Glutamatergic neuron (in vitro differentiated cells): ENCODE data around the gene ZNFX1. TPM values are rescaled to one million over a fixed set of nuclear protein-coding genes. Genes with fewer than 3 reads are reported as not detected.
"Not testable (repeated sequence)": the region's sequence is repeated elsewhere in the genome, so short reads cannot be mapped to it uniquely, and the experiment has no call there.

Experiments
- DNase-seq: peaks from one replicate; pipeline ENCODE4 v3.0.0; 2022
- H3K27ac Mint-ChIP-seq: one replicate; pipeline ENCODE4 v1.8.0; 2020; ENCODE audit warnings: mild to moderate bottlenecking, mixed read lengths, inconsistent platforms; ENCODE audit not compliant: unreplicated experiment
- H3K27me3 Mint-ChIP-seq: one replicate; pipeline ENCODE4 v1.8.0; 2020; ENCODE audit warnings: mild to moderate bottlenecking, moderate library complexity, mixed read lengths, inconsistent platforms; ENCODE audit not compliant: unreplicated experiment
- H3K36me3 Mint-ChIP-seq: one replicate; pipeline ENCODE4 v1.8.0; 2020; ENCODE audit warnings: mild to moderate bottlenecking, mixed read lengths, inconsistent platforms; ENCODE audit not compliant: unreplicated experiment
- H3K4me1 Mint-ChIP-seq: one replicate; pipeline ENCODE4 v1.8.0; 2020; ENCODE audit warnings: mild to moderate bottlenecking, low read depth, mixed read lengths, inconsistent platforms; ENCODE audit not compliant: unreplicated experiment
- H3K4me3 Mint-ChIP-seq: one replicate; pipeline ENCODE4 v1.8.0; 2020; ENCODE audit warnings: mild to moderate bottlenecking, mixed read lengths, inconsistent platforms; ENCODE audit not compliant: unreplicated experiment
- H3K9me3 Mint-ChIP-seq: one replicate; pipeline ENCODE4 v1.8.0; 2020; ENCODE audit warnings: mild to moderate bottlenecking, moderate library complexity, mixed read lengths, inconsistent platforms; ENCODE audit not compliant: unreplicated experiment
- total RNA-seq: library from RNA; stranded (reverse); fragmentation: NEBNext Ultra II Directional; extraction: Animal tissue kit (Norgen Biotek cat#: 25700); gene quantifications from one replicate; pipeline ENCODE4 v1.2.1, GENCODE V29; 2021; ENCODE audit not compliant: unreplicated experiment
- TF ChIP-seq, protein P1 (sequence below): fragments of 200-600 bp; sonication (generic); IDR thresholded peaks from one replicate; pipeline ENCODE4 v1.5.0; 2021; ENCODE audit not compliant: partially characterized antibody, unreplicated experiment

Gene ZNFX1
- total RNA-seq, 1 donor from 2014 or later = 11.8 TPM

DNA sequence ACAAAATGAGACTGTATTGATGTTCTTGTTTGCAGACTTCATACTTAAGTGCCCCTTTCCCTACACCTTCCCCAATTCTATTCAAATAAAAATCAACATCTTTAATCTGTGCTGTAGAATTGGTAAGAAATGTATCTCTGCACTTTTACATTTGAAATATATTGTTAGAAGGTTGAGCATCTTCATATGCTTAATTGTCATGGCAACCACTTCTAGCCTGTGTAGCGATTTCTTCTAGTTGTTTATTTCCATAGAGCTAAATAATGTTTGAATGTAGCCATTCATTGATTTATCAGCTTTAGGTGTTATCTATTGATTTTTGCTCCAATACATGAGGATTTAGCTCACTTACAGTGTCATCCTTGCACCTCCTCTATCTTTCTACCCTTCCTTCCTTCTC is 37.7 kb upstream of the ZNFX1 start:
- no peak for DNase-seq
- Mint-ChIP-seq H3K27ac (no peak overlapping the region), H3K4me1 (peaks cover 1% of the 10 kb centered on the region), H3K36me3 (peaks cover 10% of the 10 kb centered on the region), H3K9me3 (peaks cover 2% of the 10 kb centered on the region), H3K4me3 (no peak overlapping the region), H3K27me3 (peaks cover 18% of the 10 kb centered on the region)
- TF ChIP-seq, protein P1, sequence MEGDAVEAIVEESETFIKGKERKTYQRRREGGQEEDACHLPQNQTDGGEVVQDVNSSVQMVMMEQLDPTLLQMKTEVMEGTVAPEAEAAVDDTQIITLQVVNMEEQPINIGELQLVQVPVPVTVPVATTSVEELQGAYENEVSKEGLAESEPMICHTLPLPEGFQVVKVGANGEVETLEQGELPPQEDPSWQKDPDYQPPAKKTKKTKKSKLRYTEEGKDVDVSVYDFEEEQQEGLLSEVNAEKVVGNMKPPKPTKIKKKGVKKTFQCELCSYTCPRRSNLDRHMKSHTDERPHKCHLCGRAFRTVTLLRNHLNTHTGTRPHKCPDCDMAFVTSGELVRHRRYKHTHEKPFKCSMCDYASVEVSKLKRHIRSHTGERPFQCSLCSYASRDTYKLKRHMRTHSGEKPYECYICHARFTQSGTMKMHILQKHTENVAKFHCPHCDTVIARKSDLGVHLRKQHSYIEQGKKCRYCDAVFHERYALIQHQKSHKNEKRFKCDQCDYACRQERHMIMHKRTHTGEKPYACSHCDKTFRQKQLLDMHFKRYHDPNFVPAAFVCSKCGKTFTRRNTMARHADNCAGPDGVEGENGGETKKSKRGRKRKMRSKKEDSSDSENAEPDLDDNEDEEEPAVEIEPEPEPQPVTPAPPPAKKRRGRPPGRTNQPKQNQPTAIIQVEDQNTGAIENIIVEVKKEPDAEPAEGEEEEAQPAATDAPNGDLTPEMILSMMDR = no peak

DNA sequence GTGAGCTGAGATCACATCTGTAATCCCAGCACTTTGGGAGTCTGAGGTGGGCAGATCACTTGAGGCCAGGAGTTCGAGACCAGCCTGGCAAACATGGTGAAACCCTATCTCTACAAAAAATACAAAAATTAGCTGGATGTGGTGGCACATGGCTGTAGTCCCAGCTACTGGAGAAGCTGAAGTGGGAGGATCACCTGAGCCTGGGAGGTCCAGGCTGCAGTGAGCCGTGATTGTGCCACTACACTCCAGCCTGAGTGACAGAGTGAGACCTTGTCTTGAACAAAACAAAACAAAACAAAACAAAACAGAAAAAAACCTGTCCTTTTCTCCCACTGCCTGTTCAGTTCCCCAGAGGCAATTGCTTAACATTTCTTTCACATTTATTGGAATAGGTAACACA is 36.2 kb upstream of the ZNFX1 start:
- not testable (repeated sequence) for H3K4me1 Mint-ChIP-seq, H3K4me3 Mint-ChIP-seq, H3K27ac Mint-ChIP-seq, DNase-seq, H3K9me3 Mint-ChIP-seq
- H3K27me3 Mint-ChIP-seq = peaks cover 15% of the 10 kb centered on the region
- H3K36me3 Mint-ChIP-seq = peaks cover 14% of the 10 kb centered on the region

DNA sequence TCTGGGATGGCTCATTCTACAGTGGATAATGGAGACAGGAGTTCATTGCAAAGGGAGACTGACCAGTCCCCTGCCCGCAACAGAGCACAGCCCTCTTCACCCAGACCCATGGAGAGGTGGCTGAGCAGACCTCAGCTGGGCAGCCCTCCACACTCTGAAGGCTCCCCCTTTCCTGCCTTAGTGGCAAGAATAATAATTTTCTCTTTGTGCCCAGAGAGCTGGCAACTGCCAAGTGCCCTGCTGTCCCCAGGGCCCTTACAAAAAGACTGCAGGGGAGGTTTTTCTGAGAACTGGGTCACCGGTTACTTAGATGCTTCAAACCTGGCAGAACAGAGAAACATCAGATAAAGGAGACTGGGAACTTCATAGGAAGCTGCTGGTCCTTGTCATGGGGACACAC is 35.4 kb upstream of the ZNFX1 start:
- Mint-ChIP-seq H3K9me3 (peaks cover 8% of the 10 kb centered on the region), H3K27me3 (peaks cover 10% of the 10 kb centered on the region), H3K4me3 (no peak overlapping the region), H3K4me1 (peaks cover 1% of the 10 kb centered on the region), H3K36me3 (peaks cover 14% of the 10 kb centered on the region), H3K27ac (no peak overlapping the region)
- TF ChIP-seq, protein P1 = no peak
- DNase-seq = no peak

DNA sequence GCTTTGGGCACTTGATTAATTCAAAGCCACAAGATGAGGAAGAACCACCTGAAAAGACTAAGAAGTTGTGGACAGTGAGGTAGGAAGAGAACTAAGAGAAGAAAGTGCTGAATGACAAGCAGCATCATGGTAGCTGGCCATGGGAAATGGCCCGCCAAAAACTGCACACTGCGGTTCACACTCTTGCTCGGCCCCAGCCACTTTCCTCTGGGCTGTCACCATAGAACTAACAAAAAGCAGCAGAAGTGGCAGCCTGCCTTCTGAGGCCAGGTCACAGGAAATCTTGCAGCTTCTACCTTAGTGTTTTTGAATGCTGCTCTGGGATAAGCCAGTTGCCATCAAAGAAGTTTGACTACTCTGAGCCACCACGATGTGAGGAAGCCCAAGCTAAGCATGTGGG is 34.8 kb upstream of the ZNFX1 start:
- TF ChIP-seq, protein P1 = no peak
- peaks cover 8% of the 10 kb centered on the region for H3K9me3 Mint-ChIP-seq
- H3K4me1 Mint-ChIP-seq = no peaks in the 10 kb centered on the region
- peaks cover 6% of the 10 kb centered on the region for H3K27me3 Mint-ChIP-seq
- DNase-seq = no peak
- H3K36me3 Mint-ChIP-seq = peaks cover 14% of the 10 kb centered on the region
- no peak overlapping the region for H3K27ac Mint-ChIP-seq
- no peak overlapping the region for H3K4me3 Mint-ChIP-seq

DNA sequence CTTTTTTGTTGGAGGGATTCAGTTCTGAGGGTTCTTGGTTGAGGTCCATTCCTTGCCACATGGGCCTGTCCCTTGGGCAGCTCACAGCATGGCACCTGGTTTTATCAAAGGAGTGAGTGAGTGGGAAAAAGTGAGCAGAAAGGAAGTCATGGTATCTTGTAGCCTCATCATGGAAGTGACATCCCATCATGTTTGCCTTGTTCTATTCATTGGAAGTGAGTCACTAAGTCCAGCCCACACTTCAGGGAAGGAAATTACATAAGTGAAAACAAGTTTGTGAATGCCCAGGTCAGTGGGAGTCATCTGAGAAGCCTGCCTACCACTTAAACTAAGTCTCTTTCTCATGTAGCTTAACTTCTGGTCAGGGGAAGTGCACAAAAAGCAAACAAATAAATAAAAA is 32.8 kb upstream of the ZNFX1 start:
- Mint-ChIP-seq H3K4me3 (no peak overlapping the region), H3K27me3 (no peaks in the 10 kb centered on the region), H3K27ac (no peak overlapping the region), H3K36me3 (peaks cover 7% of the 10 kb centered on the region), H3K9me3 (peaks cover 8% of the 10 kb centered on the region), H3K4me1 (peaks cover 4% of the 10 kb centered on the region)
- TF ChIP-seq, protein P1 = no peak
- no peak for DNase-seq

DNA sequence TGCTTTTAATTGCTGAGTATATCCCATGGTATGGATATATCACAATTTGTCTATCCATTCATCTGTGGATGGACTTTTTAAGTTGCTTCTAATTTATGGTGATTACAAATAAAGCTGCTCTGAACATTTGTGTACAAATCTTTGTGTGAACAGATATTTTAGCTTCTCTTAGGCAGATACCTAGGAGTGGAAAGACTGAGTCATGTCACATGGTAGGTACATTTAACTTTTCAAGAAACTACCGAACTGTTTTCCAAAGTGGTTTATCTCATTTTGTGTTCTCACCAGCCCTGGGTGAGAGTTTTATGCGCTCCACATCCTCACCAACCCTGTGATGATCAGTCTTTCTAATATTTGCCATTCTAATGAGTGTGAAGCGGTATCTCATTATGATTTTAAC is 31.0 kb upstream of the ZNFX1 start:
- peaks cover 8% of the 10 kb centered on the region for H3K9me3 Mint-ChIP-seq
- H3K27ac Mint-ChIP-seq = no peak overlapping the region
- no peak for DNase-seq
- peaks cover 4% of the 10 kb centered on the region for H3K4me1 Mint-ChIP-seq
- H3K4me3 Mint-ChIP-seq = no peak overlapping the region
- TF ChIP-seq, protein P1 = no peak
- H3K27me3 Mint-ChIP-seq = peaks cover 2% of the 10 kb centered on the region
- H3K36me3 Mint-ChIP-seq = peaks cover 7% of the 10 kb centered on the region
